Mammary epithelial cell (primary cell): Measurements from ENCODE around the gene FBXO21.
"Not testable (repeated sequence)": the region's sequence is repeated elsewhere in the genome, so short reads cannot be mapped to it uniquely, and the experiment has no call there.

Experiments used
- CTCF ChIP-seq, 2 donors: IDR thresholded peaks in 1 of 2; conservative IDR thresholded peaks in 1 of 2; 2 replicates each; pipeline ENCODE4 v1.5.1; 2011 to 2012; ENCODE audit warnings: inconsistent platforms in 2 of 2, low read length in 2 of 2, mild to moderate bottlenecking in 2 of 2, control low read depth in 1 of 2, low read depth in 1 of 2; ENCODE audit not compliant: insufficient read depth in 1 of 2; ENCODE audit errors: extremely low read depth in 1 of 2
- EZH2 ChIP-seq: IDR thresholded peaks from 2 replicates; pipeline ENCODE4 v1.6.1; 2012; ENCODE audit warnings: low read length, inconsistent platforms, borderline replicate concordance

DNA sequence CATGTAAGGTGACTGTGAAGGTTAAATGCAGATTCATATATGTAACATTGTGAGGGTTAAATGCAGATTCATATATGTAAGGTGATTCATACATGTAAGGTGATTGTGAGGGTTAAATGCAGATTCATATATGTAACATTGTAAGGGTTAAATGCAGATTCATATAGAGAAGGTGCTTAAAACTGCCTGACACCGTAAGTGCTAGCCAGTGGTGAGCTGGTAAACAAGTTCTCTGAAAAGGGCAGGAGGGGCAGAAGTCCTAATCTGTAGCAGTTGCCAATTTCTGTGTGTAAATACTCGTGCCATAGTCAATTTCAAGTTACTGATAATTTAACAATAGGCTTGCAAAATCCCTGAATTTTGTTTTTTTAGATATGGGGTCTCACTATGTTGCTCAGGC is 86.3 kb downstream of the FBXO21 start:
- TF ChIP-seq CTCF (conservative IDR thresholded peaks at IDR 0.05 in 1 of 2, IDR thresholded peaks at IDR 0.05 in 1 of 2; ENCODE audit: extremely low read depth in 1 of 2, insufficient read depth in 1 of 2, low read depth in 1 of 2, low read length in 2 of 2); EZH2: not testable (repeated sequence)
